Upper lobe of left lung (tissue), 4 donors: ENCODE data around the gene SMOC2.

Experiments used
- CTCF ChIP-seq, 6 experiments: fragments of 450-650 bp in 4 of 6; fragments of 200-600 bp in 2 of 6; sonication (generic) in 2 of 6; IDR thresholded peaks; one replicate each; pipeline ENCODE4 v1.5.1; 2016 to 2019; ENCODE audit warnings: antibody characterized with exemption in 6 of 6
- EP300 ChIP-seq, 4 donors: sonication (generic); formaldehyde crosslinking; IDR thresholded peaks; one replicate each; pipeline ENCODE4 v1.5.1; 2017; ENCODE audit warnings: antibody characterized with exemption in 4 of 4, control low read depth in 2 of 4
- POLR2A ChIP-seq, 4 donors: fragments of 450-650 bp; IDR thresholded peaks; one replicate each; pipeline ENCODE4 v1.5.1; 2016 to 2017; ENCODE audit warnings: antibody characterized with exemption in 4 of 4, mild to moderate bottlenecking in 2 of 4
- POLR2AphosphoS5 ChIP-seq, 2 donors: sonication (generic); formaldehyde crosslinking; IDR thresholded peaks; one replicate each; pipeline ENCODE4 v1.5.1; 2017; ENCODE audit warnings: antibody characterized with exemption in 2 of 2

GRCh38 chr6:168600381-168600780, 159.4 kb downstream of the SMOC2 start:
- no peak for TF ChIP-seq POLR2A (IDR thresholded peaks at IDR 0.05)
- no peak for TF ChIP-seq CTCF (IDR thresholded peaks at IDR 0.05)
- TF ChIP-seq EP300 (IDR thresholded peaks at IDR 0.05): no peak
- TF ChIP-seq POLR2AphosphoS5 (IDR thresholded peaks at IDR 0.05): no peak
